Activated T-helper 1 cell treated with anti-CD3 and anti-CD28 coated beads, Interleukin-2, amount 50 U/mL, for 16 hours (primary cell): Measurements from ENCODE around the gene DIABLO.
"Not testable (repeated sequence)": the region's sequence is repeated elsewhere in the genome, so short reads cannot be mapped to it uniquely, and the experiment has no call there.

ENCODE experiments used
- DNase-seq, 2 donors: peaks; one replicate each; pipeline ENCODE4 v3.0.0-alpha.2; 2020; ENCODE audit warnings: low read depth in 1 of 2, low spot score in 1 of 2

DIABLO gene

DNA sequence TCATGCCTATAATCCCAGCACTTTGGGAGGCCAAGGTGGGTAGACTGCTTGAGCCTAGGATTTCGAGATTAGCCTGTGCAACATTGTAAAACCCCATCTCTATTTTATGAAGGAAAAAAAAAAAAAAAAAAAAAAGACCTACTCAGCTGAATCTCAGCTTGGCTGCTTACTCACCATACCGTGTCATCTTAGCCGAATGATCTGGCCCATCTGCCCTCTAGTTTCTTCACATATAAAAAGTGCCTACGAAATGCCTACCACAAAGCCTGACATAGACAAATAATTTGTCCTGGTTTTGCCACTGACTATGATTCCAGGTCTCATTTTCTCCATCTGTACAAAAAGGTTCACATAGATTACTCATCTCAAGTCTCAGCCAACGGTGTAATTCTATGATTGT, 10.1 kb downstream of the DIABLO start:
- no peak for DNase-seq

DNA sequence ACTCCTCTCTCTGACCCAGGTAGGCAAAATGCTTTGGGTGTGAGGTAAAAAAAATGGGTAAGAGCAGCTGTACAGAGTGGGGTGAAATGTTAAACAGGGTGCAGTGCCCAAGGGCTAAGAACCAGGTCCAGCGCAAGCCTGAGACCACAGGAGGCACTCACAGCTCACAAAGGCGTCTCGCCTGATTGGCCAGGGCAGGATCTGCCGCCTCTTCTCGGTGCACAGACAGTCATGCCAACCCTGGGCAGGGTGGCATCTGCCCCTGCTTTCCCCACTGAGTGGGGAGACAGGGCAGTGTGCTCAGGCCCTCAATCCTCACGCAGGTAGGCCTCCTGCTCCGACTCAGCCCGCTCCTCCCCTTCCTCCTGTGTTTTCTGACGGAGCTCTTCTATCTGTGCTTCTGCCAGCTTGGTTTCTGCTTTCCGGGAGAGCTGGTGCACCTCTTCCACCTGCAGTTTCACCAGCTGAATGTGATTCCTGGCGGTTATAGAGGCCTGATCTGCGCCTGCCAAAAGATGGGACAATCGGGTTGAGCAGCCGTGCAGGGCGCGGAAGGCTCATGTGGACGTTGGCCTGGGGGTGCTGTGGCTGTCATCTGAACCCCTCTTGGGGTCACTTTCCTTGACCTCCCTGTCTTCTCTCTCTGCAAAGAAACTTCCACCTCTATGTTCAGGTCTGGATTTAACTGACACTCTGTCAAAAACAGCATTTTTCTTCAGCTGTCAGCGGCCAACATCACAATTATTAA, 17.6 kb downstream of the DIABLO start:
- no peak for DNase-seq

DNA sequence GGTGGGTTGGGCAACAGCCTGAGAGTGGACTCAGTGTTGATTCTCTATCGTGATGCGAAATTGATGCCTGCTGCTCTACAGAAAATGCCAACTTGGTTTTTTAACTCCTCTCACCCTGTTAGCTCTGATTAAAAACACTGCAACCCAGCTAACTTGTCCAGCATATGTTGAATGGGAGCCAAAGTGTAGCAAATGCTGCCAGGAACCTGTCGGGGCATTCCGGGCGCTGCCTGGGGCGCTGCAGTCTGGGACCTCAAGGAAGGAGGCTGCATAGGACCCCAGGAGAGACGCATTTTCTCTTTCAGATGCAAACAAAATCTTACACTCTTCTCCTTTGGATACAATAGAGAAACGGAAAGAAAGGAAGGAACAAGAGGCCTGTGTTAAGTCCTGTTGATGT, 18.5 kb downstream of the DIABLO start:
- DNase-seq = no peak

DNA sequence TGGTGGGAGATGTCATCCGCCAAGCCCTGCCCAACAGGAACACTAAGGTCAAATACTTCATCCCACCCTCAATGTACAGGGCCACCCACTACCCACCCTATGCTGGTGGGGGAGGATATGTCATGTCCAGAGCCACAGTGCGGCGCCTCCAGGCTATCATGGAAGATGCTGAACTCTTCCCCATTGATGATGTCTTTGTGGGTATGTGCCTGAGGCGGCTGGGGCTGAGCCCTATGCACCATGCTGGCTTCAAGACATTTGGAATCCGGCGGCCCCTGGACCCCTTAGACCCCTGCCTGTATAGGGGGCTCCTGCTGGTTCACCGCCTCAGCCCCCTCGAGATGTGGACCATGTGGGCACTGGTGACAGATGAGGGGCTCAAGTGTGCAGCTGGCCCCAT, 18.9 kb downstream of the DIABLO start:
- no peak for DNase-seq

DNA sequence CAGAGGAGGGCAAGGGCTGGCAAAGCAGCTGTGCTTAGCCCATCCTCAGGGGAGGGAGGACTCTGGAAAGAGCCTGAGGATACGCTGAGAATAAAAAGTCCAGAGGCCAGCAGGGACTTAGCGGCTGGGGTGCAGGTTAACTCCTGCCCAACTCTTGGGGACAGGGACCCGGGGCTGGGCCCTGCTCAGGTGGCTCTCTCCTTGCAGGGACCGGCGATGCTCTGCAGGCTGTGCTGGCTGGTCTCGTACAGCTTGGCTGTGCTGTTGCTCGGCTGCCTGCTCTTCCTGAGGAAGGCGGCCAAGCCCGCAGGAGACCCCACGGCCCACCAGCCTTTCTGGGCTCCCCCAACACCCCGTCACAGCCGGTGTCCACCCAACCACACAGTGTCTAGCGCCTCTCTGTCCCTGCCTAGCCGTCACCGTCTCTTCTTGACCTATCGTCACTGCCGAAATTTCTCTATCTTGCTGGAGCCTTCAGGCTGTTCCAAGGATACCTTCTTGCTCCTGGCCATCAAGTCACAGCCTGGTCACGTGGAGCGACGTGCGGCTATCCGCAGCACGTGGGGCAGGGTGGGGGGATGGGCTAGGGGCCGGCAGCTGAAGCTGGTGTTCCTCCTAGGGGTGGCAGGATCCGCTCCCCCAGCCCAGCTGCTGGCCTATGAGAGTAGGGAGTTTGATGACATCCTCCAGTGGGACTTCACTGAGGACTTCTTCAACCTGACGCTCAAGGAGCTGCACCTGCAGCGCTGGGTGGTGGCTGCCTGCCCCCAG, 19.6 kb downstream of the DIABLO start:
- no peak for DNase-seq

DNA sequence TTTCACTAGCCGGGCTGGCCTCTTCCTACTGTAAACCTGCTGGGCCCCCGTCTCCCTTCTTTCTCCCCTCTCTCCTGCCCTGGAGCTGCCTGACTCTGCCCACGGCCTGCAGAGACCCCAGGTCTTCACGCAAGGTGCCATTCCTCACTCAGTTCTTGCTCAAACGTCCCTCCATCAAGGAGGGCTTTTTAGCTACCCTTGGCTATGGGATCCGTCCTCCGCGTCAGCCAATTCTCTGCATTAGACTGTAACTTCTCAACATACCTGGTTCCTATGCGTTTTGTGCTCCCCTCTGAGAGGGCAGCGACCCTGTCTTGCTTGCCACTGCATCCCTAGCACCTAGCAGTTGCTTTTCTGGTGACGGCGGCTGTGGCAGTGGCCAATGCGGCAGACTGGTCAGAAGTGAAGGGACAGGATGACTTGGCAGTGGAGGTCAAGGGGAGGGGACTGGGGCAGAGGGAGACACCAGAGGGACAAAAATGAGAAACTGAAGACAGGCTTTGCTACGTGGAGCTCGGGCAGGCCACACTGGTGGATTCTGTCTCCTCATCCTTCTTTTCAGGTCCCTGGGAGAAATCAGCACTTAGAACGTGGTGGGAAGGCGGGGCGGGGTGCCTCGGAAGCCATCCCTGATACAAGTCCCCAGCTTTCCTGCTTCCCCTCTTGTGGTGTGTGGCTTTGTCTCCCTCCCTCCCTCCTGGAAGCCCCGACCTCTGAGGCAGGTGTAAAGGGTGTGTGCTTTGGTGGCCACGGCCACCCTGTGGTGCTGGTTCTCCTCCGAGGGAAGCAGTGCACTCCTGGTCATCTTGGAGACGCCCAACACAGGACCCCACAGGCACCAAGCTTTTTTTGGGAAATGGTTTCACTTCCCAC, 20.6 kb downstream of the DIABLO start:
- no peak for DNase-seq

DNA sequence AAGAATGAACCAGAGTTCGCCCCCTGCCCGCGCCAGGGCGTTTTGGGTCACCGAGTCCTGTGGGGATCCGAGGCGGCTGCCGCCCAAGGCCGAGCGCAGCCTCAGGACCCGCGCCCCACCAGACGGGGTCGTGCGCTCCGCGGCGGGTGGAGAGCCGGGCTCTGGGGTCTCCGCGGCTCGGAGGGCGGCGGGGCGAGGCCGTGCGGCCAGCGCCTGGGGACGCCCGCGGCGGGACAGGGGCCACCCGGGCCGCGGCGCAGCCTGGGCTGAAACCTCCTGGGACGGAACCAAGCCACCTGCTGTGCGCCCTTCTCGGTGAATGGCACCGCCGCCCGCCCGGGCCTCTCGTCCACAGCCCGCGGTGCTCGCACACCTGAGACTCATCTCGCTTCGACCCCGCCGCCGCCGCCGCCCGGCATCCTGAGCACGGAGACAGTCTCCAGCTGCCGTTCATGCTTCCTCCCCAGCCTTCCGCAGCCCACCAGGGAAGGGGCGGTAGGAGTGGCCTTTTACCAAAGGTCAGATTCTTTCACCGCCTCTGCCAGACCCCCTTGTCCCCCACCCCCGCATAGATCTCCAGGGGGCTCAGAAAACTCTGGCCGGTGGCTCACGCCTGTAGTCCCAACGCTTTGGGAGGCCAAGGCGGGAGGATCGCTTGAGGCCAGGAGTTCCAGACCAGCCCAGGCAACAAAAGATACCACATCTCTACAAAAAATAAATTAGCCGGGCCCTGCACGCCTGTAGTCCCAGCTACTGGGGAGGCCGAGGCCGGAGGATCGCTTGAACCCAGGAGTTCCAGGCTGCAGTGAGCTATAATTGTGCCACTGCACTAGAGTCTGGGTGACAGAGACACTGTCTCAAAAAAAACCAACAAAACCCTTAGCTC, 21.4 kb downstream of the DIABLO start:
- DNase-seq = no peak

DNA sequence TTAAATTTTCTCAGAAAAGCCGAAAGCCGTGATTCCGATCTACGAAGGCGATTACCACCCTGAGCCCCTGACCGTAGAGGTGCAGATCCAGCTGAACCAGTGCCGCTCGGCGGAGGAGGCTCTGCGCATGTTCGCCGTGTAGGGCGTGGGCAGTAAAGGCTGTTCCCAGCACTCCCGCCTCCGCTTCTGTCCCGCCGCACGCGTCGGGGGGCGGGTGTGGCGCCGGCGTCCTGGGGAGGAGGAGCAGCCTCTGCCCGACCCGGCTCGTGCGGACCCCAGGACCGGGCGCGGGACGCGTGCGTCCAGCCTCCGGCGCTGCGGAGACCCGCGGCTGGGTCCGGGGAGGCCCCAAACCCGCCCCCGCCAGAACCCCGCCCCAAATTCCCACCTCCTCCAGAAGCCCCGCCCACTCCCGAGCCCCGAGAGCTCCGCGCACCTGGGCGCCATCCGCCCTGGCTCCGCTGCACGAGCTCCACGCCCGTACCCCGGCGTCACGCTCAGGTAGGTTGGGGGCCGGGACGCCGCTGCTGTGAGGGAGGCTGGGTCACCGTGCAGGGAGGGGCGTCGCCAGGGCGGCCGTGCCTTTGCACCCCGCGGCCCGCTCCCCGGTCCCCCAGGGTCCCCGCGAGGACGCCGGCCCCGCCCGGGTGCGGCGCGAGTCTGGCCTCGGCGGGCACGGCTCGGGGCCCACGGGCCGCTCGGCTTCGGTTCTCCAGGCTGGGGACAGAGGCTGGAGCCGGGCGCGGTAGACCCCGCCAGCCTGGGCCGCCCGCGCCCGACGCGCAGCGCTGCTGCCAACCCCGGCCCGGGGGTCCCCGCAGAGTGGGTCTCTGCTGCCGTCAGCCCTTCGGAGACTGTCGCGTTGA, 22.3 kb downstream of the DIABLO start, which contains the start of gene B3GNT4:
B3GNT4 (plus strand) TSS at position 409 of the 866 bp plus-strand sequence. CDS start 910 bp downstream, outside the sequence.
- peak; percentile 42 to 44 for DNase-seq

DNA sequence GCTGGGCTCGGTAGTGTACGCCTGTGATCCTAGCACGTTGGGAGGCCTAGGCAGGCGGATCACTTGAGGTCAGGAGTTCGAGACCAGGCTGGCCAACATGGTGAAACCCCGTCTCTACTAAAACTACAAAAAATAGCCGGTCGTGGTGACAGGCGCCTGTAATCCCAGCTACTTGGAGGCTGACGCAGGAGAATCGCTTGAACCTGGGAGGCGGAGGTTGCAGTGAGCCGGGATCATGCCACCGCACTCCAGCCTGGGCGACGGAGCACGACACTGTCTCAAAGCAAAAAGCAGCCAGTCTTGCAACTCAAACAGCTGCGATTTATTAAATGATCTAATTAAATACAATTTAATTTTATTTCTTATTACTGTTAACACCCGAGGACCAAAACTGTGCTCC, 23.0 kb downstream of the DIABLO start:
- DNase-seq = not testable (repeated sequence)

DNA sequence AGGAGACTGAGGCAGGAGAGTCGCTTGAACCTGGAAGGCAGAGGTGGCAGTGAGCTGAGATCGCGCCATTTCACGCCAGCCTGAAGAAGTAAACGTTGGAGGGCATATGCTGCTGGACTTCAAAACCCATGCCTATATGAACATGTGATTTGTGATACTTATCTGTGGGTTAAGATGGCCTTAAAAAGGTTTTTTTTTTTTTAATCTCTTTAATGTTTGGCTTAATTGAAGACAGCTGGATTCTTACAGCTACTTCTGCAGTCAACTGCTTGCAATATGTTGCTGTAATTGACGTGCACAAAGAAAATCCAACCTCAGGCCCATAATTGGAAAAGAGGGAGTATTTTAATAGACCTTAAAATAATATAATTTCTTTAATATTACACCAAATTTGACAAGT, 23.8 kb downstream of the DIABLO start:
- DNase-seq = no peak

DNA sequence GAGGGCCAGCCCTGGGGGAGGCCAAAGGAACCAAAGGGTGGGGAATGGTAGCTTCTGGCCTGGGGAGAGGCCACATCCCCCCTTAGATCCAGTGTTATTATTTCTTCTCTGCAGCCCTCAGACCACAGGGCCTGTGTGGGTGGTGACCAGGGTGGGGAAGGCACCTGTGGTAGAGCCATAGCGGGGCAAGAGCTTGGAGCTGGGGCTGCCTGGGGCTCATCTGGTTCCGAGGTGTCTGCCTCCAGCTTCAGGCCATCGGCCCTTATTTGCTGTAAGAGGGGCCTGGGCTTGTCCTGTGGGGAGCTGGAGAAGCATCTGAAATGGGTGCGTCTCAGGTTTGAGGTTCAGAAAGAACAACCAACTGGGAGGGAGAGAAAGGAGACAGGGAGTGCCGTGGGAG, 24.5 kb downstream of the DIABLO start:
- no peak for DNase-seq

DNA sequence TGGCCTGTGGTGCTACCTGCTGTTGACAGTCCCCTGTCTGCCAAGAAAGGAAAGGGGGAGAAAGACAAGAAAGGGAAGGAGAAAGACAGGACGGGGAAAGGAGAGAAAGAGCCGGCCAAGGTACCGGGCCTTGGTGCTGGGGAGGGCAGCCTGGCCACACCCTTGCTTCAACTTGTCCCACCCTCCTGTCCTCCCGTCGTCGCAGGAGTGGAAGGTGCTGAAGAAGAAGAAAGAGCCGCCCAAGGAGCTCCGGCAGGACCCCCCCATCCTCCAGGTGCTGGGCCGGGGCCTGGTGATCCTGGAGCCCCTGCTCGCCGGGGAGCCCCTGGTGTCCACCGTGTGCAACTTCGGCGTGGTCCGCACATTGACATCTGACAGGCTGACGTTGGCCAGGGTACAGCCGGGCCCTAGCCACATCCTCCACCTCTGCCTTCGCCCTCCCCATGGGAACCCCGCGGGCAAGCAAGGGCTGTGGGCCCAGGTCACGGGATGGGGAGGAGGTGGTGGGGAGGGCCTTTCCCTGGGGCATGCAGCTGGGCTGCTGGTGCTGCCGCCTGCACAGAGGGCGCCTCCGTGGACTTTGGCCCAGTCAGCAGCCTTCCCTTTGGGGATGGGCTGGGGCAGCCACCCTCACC, 25.2 kb downstream of the DIABLO start:
- no peak for DNase-seq

DNA sequence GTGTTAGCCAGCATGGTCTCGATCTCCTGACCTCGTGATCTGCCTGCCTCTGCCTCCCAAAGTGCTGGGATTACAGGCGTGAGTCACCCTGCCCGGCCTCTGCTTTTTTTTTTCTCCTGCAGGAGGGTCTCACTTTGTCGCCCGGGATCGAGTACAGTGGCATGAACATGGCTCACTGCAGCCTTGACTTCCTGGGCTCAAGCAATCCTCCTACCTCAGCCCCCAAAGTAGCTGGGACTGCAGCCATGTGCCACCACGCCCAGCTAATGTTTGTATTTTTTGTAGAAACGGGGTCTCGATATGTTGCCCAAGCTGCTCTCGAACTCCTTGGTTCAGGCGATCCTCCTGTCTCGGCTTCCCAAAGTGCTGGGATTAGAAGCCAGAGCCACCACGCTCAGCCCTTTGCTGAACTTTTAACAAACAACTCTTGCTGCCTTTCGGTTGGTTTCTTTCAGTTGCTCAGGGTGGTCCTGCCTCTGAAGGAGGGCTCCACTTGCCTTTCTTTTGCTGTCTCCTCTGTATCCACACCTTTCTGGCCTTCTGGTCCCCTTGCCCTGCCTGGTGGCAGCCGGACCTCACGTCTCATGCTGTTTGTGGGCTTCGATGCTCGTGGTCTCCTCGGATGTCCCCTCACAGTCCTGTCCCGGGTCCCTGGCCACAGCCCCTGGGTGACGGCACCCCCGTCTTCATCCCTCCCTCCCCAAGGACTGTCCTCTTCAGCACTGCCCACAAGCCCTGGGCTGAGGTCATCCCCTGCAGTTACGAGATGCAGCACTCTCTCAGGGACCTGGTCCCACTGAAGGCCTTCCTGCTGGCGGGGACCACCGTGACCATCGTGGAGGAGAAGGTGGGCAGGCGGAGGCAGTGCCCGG, 26.1 kb downstream of the DIABLO start:
- no peak for DNase-seq

DNA sequence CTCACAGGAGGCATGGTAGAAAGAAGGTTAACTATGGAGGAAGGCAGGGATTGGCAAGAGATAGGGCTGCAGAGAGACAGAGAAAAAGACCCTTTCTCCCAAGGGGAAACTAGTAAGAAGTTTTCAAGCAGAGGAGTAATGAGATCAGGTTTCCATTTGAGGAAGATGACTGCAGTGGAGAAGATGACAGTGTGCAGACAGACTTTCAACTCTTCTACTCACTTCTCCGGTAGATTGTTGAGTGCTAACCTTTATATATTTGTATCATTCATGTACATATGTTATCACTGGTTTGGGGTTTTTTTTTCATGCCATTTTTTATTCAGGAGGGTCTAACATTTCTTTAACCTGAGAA, 28.3 kb downstream of the DIABLO start:
- no peak for DNase-seq

DNA sequence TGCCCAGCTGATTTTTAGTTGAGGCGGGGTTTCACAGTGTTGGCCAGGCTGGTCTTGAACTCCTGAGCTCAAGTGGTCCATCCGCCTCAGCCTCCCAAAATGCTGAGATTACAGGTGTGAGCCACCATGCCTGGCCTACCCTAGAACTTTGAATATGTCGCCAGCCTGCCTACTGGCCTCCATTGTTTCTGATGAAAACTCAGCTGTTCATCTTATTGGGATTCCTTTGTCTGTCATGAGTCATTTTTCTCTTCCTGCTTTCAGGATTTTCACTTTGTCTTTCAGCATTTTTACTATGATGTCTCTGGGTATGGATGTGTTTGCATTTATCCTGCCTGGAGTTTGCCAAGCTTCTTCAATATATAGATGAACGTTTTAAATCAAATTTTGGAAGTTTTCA, 30.4 kb downstream of the DIABLO start:
- no peak for DNase-seq

DNA sequence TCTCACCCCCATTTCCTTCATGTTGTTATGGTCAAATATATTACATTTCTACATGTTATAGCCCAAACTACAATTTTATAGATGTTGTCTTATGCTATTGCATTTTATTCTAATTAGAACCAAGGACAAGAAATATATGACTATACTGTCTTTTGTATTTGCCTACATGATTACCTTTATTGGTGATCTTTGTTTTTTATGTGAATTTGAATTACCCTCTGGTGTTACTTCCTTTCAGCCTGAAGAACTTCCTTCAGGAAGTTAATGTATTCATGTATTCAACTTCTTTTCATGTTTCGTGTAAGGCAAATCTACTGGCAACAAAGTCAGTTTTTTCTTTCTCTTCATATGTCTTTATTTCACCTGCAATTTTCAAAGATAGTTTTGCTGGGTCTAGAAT, 31.0 kb downstream of the DIABLO start:
- no peak for DNase-seq

DNA sequence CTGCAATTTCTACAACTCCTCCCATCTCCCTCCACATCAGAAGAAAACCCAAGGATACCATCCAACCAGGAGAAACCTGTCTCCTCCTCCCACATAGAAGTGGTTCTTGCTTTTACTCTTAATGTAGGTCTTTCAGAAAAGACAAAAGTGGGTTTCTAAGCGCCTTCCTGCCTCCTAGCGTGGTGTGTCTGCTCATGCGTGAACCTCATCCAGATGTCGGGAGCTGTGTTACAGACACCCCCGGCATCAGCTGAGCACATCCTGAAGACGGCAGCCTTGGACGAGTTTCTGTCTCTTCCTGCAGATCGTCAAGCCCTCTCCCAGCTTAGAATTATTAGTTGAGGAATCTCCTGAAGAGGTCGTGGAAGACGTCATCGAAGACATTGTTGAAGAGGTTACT, 33.4 kb downstream of the DIABLO start:
- DNase-seq = no peak
